GM19240 (cell line): ENCODE results near the gene RHOH.

Experiments
- DNase-seq: peaks from one replicate; pipeline ENCODE4 v3.0.0; 2011; ENCODE audit warnings: low spot score; ENCODE audit not compliant: insufficient read length

The RHOH gene

GRCh38 chr4:40204507-40205258, 7.9 kb downstream of the RHOH start:
- DNase-seq = no peak

GRCh38 chr4:40205259-40206198, 8.7 kb downstream of the RHOH start:
- no peak for DNase-seq

GRCh38 chr4:40206426-40206825, 9.6 kb downstream of the RHOH start:
- DNase-seq = no peak

- DNase-seq = no peak
Observed at GRCh38 chr4:40209401-40209800, 12.6 kb downstream of the RHOH start.

- no peak for DNase-seq
Observed at GRCh38 chr4:40210776-40211175, 13.9 kb downstream of the RHOH start.

- DNase-seq = no peak
Observed at GRCh38 chr4:40211224-40212185, 14.7 kb downstream of the RHOH start.

GRCh38 chr4:40212674-40213527, 16.1 kb downstream of the RHOH start:
- no peak for DNase-seq

- no peak for DNase-seq
Observed at GRCh38 chr4:40214038-40214437, 17.2 kb downstream of the RHOH start.

- DNase-seq = no peak
Observed at GRCh38 chr4:40214661-40215418, 18.0 kb downstream of the RHOH start.

- DNase-seq = no peak
Observed at GRCh38 chr4:40216622-40217366, 20.0 kb downstream of the RHOH start.

GRCh38 chr4:40221744-40222143, 24.9 kb downstream of the RHOH start:
- no peak for DNase-seq

- DNase-seq = no peak
Observed at GRCh38 chr4:40223343-40223742, 26.5 kb downstream of the RHOH start.

GRCh38 chr4:40224432-40224831, 27.6 kb downstream of the RHOH start:
- no peak for DNase-seq

GRCh38 chr4:40225497-40225896, 28.7 kb downstream of the RHOH start:
- no peak for DNase-seq

GRCh38 chr4:40227284-40227683, 30.5 kb downstream of the RHOH start:
- DNase-seq = no peak

- peak; percentile 32 for DNase-seq
Observed at GRCh38 chr4:40228497-40229365, 31.9 kb downstream of the RHOH start.

GRCh38 chr4:40231316-40231863, 34.6 kb downstream of the RHOH start:
- DNase-seq = no peak

- DNase-seq = no peak
Observed at GRCh38 chr4:40232610-40233009, 35.8 kb downstream of the RHOH start.
